Activated T-cell treated with anti-CD3 and anti-CD28 coated beads for 1 hour (primary cell): Measurements from ENCODE around the gene C1orf174.

Source experiments
- DNase-seq: peaks from one replicate; pipeline ENCODE4 v3.0.0-alpha.2; 2020; ENCODE audit warnings: low read depth

Gene C1orf174

DNA sequence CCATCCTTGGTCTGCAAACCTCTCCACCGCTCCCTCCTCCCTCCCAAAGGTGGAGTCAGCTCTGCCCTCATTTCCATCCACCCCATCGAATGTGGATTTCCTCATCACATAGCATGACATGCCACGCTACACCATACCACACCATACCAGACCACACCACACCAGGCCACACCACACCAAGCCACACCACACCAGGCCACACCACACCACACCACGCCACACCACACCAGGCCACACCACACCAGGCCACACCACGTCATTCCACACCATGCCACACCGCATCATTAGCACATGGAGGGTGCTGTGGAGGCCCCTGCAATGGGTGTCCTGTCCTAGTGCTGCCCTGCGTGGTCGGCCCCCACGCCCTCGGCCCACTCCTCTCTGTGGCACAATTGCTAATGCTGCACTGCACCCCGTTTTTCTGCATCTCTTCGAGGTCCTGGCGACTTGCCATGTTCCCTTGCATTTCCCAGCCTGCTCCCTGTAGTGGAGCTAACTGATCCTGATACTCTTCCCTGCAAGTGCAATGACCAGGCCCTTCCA lies 31.5 kb downstream of the C1orf174 start:
- no peak for DNase-seq

GRCh38 chr1:3865606-3866160 lies 34.4 kb downstream of the C1orf174 start:
- DNase-seq = no peak

DNA sequence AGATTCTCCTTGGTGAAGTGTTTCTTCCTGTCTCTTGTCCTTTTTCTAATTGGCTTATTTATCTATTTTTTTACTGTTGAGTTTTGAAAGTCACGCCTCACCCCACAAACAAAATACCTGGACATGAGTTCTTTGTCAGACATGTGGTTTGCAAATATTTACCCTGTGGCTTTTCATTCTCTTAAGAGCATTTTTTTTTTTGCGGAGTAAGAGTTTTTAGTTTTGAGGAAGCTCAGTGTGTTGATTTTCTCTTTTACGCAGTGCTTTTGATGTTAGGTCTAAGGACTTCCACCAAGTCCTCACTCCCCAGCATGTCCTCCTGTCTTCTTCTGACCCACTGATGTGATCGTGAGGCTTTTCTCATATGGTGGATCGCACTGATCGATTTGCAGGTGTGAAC lies 35.2 kb downstream of the C1orf174 start:
- DNase-seq = no peak

DNA sequence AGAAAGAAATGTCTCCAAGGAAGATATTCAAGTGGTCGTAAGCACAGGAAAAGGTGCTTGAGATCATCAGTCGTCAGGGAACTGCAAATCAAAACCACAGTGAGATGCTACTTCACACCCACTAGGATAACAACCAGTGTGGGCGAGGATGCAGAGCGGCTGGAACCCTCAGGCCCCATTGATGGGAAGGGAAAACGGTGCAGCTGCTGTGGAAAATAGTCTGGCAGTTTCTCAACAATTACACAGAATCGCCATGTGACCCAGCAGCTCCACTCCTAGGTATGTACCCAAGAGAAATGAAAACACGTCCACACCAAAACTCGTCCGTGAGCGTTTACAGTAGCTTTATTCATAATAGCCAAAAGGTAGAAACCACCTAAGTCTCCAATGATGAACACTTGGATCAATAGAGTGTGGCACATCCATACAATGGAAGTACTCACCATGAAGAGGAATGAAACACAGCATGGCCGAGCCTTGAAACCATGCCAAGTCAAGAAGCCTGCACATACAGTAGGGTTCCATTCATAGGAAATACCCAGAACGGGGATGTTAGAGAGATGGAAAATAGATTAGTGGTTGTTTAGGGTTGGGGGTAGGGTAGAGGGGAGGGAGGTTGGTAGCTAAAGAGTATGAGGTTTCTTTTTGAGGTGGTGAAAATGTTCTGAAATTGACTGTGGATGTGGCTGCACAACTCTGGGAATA lies 36.7 kb downstream of the C1orf174 start:
- DNase-seq = no peak

DNA sequence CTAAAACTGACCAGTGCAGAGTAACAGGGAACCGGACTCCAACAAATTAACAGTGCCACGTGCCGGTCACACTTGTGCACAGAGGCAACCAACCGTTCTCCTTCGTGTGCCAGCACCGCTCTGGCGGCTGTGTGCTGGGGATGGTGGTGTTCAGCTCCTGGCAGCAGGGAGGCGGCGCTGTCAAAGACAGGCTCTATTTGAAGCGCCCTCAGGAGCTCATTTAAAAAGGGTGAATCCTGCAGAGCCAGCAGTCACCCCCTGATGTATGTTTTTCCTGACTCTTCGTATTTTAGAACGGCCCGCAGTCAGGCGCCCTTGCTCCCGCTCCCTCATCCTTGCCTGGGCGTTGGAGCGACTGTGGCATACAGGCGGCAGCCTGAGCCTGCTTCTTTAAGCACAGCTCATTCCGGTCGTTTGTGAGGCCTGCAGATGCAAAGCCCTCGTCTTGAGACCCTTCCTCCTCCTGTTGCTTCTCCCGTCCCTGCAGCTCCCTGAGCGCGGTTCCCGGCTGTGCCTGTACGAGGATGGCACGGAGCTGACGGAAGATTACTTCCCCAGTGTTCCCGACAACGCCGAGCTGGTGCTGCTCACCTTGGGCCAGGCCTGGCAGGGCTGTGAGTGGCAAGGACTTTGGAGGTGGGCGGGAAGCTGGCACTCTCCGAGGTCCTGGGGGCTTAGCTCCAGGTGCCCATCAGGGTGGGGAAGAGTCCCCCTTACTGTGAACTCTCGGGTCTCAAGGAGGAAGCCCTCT lies 41.7 kb downstream of the C1orf174 start:
- no peak for DNase-seq

DNA sequence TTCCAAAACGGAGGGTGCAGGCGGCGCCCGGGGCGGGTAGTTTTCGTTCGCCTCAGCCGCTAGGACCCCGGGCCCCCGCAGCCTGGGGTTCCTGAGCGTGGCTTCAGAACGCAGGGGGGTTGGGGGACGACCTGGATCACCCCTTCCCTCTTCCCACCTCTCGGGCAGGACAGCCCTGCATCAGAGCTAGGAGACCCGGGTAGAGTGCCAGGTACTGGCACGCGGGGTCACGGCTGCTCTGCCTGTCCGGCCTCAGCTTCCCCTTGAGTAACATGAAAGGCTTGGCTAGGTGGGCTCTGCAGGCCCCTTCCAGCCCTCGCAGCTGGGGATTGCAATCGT lies 42.3 kb downstream of the C1orf174 start:
- DNase-seq = no peak

GRCh38 chr1:3856923-3857790 lies 42.9 kb downstream of the C1orf174 start, which contains the start of the genes CEP104 and DFFB:
CEP104 (minus strand) TSS chr1:3857211; CDS start chr1:3852407, 4,804 bp downstream.
DFFB (plus strand) TSS chr1:3857476; CDS start chr1:3857604, 128 bp downstream.
- peak; percentile 95 for DNase-seq

DNA sequence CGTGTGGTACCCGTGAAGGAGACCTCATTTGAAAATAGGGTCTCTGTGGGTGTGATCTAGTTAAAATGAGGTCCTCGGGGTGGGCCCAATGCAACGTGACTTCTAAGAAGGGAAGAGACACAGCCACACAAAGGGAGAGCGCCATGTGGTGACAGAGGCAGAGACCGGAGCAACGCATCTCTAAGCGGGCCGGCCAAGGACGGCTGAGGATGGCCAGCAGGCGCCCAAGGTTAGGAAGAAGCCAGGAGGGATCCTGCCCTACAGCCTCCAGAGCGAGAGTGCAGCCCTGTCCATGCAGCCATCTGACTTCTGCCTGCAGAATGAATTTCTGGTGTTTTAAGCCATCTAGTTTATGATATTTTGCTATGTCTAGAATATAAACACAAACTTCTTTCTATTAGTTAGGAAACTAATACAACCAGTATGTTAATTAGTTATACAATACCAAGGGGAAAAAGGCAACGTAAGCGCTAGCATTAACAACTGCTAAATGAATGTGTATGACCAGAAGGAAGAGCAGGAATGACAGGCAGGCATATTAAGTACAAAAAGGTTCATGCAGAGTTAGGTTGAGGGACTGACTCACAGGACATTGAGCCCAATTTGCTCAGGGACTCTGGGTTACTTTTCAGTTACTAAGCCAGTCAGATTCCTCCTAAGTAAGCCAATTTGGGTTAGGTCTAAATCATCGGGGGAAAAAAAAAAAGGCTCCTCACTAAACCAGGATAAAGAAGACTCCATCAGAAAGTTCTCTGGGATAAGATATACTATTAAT lies 47.2 kb downstream of the C1orf174 start:
- DNase-seq = no peak

DNA sequence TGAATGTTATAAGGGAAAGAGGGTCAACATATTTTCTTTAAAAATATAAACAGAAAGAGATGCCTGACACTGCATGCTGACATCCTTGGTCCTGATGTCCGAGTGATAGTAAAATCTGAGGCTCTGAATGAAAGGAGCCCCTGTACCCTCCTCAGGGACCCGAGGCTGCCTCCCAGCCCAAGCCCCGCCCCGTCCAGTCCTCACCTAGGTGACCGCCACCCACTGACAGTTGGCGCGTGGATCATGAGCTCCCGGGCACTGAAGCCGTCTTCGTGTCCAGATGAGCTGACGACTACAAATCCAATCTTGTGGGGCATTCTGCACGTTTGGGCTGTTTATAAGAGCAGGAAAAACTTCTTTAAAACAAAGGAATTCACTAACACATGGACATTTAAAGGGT lies 48.0 kb downstream of the C1orf174 start:
- no peak for DNase-seq

DNA sequence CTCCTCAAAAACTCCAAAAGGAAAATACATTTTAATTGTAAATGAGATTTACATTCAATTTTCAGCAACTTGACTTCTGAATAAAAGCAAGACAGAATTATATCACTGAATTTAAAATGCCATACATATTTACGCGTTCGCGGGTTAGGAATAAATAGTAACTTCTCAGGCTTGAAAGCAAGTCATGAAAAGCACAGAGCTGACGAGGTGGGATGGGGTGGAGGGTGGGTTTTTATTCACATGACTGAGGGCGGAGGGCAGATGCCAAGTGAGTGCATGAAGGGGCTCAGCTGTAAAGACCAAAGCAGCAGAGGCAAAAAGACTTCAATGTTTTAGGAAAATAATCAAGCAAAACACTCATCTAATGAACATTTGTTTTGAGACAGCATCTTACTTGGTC lies 48.8 kb downstream of the C1orf174 start:
- no peak for DNase-seq

- DNase-seq = no peak
Measured at GRCh38 chr1:3850857-3851256, 49.2 kb downstream of the C1orf174 start.

DNA sequence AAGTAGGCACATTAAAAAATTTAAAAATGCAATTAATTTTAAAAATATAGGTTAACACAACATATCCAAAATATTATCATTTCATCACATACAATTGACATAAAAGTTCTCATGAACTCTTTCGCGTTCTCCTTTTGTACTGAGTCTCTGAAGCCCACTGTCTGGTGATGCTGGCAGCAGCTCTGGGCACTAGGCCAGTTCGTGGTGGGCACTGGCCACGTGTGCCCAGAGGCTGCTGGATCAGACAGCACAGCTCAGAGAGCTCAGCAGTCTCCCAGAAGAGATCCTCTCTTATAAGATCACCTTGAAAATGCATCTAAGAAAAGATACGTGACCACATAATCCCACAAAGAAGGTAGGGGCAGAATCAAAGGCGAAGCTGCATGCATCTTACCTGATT lies 53.0 kb downstream of the C1orf174 start:
- DNase-seq = no peak

DNA sequence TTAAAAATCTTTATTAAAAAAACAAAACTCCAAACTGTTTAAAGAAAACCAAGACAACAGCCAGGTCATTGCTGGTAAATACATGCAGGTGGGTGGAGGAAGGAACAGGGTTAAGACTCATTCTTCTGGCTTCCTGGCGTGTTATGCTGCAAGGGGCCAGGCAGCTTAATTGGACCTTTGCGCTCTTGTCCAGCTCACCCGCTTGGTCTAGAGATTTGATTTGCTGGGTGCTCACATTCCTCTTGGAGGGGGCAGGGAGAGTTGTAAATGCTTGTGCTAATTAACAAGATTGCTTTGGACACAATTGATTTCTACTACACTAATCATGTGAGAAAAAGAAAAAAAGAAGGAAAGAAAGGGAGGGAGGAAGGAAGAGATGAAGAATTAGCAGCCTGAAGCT lies 53.5 kb downstream of the C1orf174 start:
- no peak for DNase-seq

- no peak for DNase-seq
Measured at GRCh38 chr1:3842912-3843311, 57.2 kb downstream of the C1orf174 start.

DNA sequence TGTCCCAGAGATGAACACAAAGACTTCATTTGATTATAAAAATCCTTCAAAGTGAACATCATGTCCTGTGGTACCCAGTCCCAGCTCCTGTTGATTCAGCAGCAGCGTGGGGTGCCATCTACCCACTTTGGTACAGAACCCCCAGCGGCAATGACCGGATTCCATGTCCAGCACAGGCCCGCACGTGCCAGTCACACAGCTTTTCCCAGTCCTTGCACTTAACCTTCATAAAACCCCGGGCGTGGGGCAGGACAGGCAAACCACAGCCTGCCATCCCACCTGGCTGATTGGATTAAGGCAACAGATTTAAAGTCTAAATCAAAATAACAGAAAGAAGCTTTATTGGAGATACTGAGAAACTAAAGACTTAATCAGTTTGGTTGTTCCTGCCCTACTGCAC lies 58.6 kb downstream of the C1orf174 start:
- DNase-seq = no peak
